CD4-positive, alpha-beta T cell treated with Interleukin-21 for 1 hour (primary cell): ENCODE results near the gene ATG7.

Source experiments
- DNase-seq: peaks from one replicate; pipeline ENCODE4 v3.0.0-alpha.2; 2020

ATG7 gene, protein sequence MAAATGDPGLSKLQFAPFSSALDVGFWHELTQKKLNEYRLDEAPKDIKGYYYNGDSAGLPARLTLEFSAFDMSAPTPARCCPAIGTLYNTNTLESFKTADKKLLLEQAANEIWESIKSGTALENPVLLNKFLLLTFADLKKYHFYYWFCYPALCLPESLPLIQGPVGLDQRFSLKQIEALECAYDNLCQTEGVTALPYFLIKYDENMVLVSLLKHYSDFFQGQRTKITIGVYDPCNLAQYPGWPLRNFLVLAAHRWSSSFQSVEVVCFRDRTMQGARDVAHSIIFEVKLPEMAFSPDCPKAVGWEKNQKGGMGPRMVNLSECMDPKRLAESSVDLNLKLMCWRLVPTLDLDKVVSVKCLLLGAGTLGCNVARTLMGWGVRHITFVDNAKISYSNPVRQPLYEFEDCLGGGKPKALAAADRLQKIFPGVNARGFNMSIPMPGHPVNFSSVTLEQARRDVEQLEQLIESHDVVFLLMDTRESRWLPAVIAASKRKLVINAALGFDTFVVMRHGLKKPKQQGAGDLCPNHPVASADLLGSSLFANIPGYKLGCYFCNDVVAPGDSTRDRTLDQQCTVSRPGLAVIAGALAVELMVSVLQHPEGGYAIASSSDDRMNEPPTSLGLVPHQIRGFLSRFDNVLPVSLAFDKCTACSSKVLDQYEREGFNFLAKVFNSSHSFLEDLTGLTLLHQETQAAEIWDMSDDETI

DNA sequence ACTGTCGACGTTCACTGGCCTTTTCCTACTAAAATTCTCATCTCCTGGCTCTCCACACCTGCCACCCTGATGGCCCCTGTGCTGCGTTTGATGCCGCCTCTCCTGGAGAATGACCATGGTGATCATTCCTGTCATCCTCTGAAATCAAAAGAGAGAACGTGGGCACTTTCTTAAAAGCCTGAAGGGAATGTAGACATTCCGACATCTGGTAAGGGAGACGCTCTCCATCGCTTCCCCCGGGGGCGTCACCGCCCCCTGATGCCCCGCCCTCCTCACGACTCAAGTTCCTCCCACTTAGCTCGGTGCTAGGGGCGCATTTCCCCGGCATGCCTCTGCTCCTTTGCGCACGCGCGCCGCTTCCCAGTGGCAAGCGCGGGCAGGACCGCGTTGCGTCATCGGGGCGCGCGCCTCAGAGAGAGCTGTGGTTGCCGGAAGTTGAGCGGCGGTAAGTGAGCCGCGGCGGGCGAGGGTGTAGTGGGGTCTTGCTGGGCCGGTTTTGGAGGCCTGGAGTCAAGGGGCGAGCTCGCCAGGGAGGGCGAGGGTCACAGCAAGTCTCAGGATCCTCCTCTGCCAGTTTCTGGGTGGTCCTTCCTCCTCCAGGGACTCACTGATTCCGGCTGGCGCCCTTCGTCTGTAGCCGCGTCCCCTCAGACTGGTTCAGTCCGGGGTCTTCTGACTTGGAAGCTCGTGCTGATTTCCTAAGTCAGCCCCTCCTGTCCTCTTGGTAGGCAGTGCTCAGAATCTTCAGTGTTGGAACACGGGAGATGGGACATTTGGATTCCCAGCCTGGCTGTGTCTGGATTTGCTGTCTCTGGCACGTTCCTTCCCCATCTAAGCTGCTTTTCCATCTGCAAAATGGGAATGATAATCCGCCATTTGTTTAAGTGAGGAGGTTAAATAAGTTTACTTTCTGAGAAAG, at the start of gene ATG7:
Gene ATG7 (plus strand): TSS at position 412 of the 919 bp plus-strand sequence. CDS start 26,299 bp downstream, outside the sequence.
- DNase-seq, result peak; percentile 97

DNA sequence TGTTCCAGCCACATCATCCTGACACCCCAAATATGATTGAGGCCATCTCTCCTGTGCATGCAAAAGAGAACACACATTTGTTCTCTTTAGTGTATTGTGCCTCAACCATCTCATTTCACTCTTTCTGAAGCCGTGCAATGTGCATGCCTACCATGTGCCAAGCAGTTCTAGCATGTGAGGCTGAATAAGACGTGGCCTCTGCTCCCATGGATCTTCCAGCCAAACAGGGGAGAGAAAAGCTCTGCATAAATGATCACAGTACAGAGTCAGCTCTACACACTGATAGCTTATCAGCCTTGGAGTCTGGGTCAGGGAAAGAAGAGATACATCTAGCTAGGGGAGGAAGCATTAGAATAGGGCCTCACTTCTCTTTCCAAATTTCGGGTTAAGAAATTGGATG, 48.2 kb upstream of the ATG7 start:
- DNase-seq, result no peak

DNA sequence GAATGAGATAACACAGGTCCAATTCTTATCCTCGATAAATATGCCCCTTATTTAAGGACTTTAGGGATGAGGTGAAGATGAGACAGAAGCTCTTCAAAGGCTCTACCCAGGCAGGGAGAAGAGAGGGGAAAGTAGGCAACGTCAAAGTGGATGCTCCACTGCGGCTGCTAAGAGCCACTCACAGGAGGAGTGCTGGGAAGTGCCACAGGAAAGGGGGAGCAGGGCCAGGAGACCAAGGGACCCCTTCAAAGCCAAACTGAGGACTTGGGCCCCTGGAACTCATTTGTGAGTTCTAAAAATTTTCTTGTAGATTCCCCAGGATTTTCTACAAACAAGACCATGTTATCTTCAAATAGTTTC, 47.3 kb upstream of the ATG7 start:
- no peak for DNase-seq

DNA sequence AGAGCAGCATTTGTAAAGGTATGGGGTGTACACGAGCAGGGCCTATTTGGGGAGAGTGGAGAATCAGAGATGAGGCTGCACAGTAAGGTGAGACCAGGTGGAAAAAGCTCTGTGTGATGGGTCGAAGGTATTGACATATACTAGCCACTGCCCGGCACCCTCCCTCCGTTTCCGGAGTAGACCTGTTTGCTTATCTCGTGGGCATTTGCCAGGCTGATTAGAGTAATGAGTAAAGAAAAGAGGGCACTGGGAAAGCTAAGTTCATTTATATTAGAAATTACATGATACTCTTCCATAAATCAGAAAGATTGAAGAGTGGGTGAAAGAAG, 46.2 kb upstream of the ATG7 start:
- DNase-seq, result no peak

DNA sequence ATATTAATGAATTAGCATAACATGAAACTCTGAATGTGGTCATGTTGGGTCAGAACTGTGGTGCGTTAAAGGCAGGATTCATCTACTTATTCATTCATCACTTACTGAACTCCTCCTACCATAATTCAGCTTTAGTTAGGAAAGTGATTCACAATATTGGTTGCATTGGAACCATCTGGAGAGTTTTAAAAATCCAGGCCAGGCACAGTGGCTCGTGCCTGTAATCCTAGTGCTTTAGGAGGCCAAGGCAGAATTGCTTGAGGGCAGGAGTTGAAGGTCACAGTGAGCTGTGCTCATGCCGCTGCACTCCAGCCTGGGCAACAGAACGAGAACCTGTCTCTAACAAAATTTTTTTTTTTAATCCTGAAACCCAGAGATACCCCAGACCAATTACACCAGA, 44.2 kb upstream of the ATG7 start:
- DNase-seq, result no peak

DNA sequence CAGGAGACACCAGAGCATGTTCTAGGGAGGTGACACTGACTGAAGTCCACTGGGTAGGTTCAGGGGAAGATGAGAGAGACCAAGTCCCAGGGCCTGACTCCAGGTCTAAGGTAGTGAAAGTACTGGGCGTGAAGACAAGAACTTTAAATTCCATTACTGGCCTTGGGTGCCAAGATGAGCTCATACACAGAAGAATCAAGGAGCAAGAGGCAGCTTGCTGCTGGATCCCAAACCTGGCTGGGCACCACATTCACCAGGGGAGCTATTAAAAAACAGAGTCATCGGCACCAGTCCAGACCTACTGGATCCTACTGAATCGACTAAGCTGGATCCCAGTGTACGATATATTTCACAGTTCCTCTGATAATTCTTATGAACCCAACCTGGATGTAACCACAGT, 42.1 kb upstream of the ATG7 start:
- DNase-seq, result no peak

DNA sequence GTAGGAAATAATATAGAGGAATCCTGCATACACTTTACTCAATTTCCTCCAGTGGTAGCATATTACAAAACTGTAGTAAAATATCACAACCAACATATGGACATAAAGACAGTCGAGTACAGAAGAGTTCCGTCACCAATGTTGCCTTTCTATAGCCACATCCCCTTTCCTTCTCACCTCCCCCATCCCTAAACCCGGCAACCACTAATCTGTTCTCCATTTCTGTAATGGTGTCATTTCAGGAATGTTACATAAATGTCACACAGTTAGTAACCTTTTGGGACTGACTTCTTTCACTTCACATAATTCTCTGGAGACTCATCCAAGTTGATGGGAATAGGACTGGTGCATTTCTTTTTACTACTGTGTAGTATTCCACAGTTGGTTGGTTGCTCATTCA, 41.4 kb upstream of the ATG7 start:
- no peak for DNase-seq

DNA sequence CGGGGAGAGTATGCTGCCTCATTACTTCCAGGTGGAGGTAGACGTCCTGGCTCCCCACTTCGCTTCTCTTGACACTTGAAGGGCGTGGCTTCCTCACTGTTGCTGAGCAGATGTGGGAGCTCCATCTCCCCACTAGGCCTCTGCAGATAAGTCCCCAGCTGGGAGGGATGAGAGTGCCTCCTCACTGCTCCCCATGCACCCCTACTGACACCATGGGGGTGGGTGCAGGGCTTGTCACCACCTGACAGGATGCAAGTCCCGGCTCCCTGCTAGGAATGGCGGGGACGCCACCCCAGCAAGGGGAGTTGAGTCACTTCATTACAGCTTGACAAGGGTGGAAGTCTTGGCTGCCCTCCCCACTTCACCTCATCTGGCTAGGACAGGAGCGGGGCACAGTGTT, 36.8 kb upstream of the ATG7 start:
- no peak for DNase-seq

DNA sequence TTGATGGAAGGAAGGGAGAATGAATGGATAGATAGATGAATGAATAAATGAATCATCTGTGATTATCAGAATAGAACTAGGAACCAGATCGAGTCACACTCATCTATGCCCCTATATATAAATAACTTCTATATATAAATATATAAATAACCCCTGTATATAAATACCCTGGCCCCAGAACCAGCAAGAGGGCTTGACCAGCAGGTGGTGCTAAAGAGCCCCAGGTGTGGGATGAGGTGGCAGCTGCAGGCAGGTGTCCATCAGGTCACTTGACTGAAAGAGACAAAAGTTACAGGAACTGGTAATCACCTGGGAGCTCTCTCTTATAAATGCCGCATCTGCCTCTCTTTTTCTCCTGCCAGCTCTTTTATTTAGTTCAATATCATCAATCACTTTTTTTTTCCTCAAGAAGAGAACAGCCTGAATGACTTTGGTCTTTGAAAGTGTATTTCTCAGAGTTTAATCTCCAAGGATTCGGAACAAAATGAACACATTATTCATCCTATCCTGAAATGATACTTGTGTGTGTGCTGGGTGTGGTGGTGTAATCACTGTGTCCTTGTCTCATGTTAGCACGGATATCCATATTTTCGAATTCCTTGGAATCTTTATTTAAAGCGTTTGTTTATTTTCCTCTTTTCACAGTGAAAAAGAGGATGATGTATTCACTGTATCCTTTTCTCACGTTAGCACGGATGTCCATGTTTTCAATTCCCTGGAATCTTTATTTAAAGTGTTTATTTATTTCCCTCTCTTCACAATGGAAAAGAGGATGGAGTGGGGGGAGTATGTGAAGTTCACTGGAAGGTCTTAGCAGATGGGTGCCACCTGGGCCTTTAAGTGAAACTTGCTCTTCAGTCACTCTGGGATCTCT, 35.4 kb upstream of the ATG7 start:
- DNase-seq, result peak; percentile 75

DNA sequence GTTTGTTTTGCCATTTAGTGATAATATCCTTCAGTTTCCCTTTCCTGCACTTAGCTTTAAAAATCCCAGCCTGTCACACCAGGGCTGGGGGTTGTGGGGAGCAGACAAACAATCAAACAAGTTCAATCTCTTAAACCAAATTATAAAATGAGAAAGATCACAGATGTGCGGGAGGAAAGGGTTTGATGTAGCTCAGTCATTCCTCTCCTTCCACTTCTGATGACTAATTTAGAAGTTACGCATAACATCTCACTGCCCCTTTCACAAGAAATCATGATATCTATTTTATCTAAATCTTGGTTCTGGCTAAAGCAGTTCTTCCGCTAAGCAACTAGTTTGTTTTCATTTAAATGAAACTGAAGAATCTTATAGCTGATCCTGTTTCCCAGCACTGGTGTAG, 34.1 kb upstream of the ATG7 start:
- DNase-seq, result no peak

DNA sequence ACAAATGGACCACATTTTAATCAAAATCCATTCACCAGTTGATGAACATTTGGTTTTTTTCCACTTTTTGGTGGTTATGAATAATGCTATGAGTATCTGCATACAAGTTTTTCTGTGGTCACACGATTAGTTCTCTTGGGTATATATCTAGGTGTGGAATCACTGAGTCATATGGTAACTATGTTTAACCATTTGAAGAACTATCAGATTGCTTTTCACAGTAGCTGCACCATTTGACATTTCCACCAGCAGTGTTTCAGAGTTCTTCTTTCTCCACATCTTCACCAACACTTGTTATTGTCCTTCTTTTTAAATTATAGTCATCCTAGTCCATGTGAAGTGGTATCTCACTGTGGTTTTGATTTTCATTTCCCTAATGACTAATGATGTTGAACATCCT, 33.3 kb upstream of the ATG7 start:
- no peak for DNase-seq

DNA sequence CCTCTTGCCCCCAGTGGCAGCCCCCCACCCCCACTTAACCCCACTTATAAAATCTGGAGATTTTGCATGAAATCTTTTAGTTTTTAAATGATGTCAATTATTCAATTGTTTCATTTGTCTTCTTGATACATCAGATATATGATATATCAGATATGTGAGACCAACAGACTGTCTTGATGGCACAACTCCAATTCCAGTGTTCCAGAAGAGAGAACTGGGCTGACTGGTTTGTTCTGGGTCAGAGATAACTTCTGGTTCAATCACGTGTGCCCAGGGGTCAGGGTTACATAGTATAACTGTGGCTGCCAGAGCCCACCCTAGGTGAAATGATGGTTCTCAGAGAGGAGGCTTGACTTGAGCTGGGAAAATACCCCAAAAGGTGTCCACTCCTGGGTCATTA, 32.4 kb upstream of the ATG7 start:
- DNase-seq, result no peak

DNA sequence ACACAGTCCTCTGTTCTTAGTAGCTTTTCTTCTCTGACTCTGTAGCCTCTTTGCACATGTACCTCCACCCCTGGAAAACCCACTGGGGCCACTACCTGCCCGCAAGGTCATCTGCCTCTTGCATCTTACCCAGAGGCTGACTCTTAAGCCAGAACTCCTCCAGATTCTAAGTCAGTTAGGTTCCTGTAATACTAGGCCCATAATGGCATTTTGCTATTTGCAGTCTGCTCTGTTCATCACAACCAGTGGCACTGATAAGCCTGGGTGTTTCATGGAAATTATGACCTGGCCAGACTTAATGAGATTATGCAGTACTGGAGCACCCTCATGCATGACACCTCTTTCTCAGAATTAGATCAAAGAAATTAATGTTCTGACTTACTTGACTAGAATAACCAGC, 31.7 kb upstream of the ATG7 start:
- DNase-seq, result no peak

DNA sequence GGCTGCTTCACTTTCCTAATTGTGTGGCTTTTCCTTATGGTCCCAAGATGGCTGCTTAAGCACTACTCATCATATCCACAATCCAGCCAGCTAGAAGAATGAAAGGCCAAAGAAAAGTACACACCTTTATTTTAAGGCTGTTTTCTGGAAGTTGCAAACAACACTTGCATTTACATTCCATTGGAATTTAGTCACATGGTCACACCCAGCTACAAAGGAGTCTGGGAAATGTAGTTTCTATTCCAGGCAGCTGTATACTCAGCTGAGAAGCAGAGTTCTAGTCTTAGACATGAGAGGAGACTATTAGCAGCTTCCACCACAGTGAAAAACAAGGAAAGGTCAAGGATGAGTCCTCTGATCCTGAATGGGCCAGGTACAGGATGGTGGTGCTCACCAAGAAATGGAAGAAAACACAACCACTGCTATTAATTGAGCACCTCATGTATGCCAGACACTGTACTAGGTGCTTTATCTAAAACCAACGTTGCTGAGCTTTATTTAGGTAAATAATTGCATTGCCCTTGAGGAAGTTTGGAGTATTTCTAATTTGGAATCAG, 28.0 kb upstream of the ATG7 start:
- no peak for DNase-seq

DNA sequence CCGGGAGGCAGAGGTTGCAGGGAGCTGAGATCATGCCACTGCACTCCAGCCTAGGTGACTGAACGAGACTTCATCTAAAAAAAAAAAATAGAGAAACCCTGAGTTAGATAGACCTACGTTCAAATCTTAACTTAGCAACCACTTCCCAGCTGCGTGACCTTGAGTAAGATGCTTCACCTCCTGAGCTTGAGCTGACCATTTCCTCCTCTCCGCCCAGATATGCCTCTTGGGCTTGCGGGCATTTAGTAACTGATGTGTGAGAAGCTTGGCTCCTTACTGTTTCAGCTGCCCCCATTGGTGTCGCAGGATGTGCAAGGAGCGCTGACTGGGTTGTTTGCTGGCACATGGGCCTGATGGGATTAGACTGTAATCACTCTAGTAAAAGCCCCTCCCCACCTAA, 26.9 kb upstream of the ATG7 start:
- no peak for DNase-seq

DNA sequence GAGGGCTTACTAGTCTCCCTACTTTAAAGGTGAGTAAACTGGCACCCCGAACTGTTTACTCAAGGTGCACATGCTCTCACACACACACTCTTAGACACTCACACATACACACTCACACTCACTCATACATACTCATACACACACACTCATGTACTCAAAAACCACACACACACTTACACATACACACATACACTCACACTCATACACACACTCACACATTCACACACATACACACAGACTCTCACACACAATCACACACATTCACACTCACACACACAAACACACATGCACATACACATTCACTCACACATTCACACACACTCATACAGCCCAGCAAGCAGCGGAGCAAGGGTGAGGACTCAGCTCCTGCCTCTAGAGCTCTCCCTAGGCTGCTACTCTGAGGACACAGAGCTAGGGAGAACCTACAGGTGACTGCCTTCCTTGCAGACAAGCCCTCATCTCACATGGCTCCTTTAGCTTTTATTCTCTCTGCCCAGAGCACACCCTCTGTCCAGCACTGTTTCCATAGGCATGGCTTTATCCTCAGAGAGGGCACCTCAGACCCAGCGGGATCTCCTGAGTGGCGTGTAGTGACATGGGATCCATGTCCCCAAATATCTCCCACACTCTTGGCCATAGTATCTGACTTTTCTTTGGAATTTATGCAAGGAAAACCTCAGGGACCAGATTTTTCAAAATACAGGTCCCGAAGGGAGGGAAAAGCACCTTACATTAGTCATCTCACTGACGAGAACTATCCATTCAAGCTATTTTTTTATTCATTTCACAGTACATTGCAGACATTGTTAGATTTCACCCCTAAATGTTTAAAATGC, 26.2 kb upstream of the ATG7 start:
- no peak for DNase-seq

DNA sequence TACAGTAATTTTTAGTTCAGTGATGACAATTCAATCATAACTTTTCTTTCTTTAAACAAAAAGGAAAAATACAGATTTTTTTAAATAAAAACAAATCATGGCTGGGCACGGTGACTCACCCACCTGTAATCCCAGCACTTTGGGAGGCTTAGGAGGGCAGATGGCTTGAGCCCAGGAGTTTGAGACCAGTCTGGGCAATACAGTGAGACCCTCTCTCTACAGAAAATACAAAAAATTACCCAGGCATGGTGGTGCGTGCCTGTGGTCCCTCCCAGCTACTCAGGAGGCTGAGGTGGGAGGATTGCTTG, 25.6 kb upstream of the ATG7 start:
- no peak for DNase-seq

DNA sequence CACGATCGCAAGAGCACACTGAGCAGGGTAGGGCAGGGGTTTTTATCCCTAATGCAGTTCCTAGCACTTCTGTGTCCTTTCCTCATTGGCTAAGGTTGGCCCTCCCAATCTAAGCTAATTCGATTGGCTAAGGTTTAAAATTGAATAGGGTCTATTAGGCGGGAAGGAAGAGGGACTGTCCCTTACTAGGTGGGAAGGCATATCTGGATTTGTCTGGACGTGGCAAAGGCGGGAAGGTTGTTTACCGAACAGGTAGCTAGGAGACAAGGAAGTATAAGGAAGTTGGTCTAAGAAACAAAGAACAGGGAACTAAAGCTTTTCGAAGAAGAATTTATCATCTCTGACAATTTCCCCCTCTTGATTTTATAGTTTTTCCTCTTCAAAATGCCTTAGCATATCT, 24.8 kb upstream of the ATG7 start:
- DNase-seq, result no peak

DNA sequence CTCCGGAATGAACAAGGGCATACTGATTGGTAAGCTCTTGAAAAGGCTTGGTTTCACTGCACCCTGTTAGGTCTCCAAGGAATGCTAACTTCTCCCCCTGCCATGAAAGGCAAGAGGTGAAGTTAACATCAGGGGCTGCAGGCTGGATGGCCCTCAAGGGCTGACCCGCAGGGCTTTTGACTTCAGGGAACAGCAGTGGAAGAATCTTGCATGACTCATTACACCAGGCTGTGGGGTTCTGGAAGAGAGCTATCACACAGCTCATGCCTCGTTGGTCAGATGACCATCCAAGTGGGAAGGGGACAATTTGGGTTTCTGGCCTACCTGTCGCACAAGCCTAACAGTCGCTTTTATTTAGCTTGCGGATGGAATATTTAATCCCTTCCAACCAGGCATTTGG, 23.6 kb upstream of the ATG7 start:
- DNase-seq, result no peak

DNA sequence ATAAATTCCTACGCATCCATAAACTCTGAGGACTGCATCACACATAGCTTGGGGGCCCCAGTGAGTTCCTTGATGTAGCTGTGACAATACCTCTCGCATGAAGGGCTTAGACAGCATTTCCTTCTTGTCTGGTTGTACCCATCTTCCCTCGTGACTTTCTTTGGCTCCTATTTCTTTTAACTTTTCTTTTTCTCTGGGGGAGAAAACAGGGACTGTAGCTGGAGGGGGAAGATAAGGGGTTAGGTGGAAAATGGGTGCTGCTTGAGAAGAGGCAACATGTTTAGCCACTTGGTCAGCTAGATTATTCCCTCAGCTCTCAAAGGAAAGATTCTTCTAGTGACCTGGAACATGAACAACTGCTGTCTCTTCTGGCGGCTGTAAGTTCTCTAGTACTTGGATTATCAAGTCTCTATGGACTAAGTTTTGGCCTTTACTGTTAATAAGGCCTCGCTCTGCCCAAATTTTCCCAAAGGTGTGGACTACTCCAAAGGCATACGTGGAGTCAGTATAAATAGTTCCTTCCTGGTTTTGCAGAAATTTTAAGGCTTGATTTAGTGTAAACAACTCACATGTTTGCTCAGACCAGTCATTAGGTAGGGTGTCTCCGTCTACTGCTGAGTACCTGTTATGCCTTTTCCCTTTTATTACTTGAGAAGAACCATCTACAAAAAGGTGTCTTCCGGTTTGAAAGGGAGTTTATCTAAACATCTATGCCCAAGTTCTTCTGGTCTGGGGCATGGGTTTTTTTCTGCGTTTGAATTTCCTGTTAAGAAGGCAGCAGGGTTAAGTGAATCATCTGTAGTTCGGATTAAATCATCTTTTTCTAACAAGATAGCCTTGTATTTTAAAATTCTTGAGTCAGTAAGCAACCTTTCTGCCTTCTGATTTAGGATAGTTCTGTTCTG, 21.0 kb upstream of the ATG7 start:
- peak; percentile 22 for DNase-seq

DNA sequence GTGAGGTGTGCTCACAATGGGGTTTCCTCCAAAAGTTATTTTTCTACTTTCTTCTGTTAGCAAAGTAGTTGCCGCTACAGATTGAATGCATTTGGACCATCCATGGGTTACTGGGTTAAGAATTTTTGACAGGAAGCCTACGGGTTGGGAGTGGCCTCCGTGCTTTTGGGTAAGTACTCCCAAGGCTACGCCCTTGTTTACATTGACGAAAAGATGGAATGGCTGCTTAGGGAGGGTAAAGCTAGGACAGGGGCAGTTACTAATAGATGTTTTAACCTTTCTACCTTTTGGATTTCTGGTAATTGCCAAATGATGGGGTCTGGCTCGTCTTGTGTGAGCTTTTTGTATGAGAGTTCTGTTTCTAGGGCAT, 20.4 kb upstream of the ATG7 start:
- no peak for DNase-seq
